T-cell (primary cell): ENCODE measurements around the gene VPS13D. TPM values are rescaled to one million over a fixed set of nuclear protein-coding genes. Genes with fewer than 3 reads are reported as not detected.

ENCODE experiments used
- ATAC-seq, 4 experiments: fragments of 200-7000 bp in 3 of 4; fragments of 150-1000 bp in 1 of 4; cut with Tn5 transposase; replicated peaks in 1 of 4; 1 replicate in 3 of 4; 2 replicates in 1 of 4; pipeline ENCODE4 v1.10.0; 2021; ENCODE audit warnings: moderate library complexity in 3 of 4, mild to moderate bottlenecking in 2 of 4, moderate number of reproducible peaks in 1 of 4
- CTCF ChIA-PET, 2 donors: fragments of 300-600 bp; sonication (Branson Sonifier 250); formaldehyde crosslinking; loops; one replicate each; lab custom pipeline; 2022; ENCODE audit warnings: antibody characterized with exemption in 2 of 2; lab: Charles Lee
- POLR2A ChIA-PET, 2 donors: fragments of 300-600 bp; sonication (Branson Sonifier 250); formaldehyde crosslinking; loops; one replicate each; lab custom pipeline; 2022; ENCODE audit warnings: antibody characterized with exemption in 2 of 2; lab: Charles Lee
- DNase-seq, 35 experiments: peaks; one replicate each; pipeline versions ENCODE4 v3.0.0 to v3.0.0-alpha.2; 2013 to 2023
- H3K27ac ChIP-seq: one replicate; pipeline ENCODE4 v1.5.1; 2013; ENCODE audit warnings: low read length
- H3K27me3 ChIP-seq, 2 experiments: replicated peaks in 1 of 2; 1 replicate in 1 of 2; 2 replicates in 1 of 2; pipeline versions ENCODE4 v1.6.1 to v1.7.0; 2013; ENCODE audit warnings: low read length in 1 of 2, mixed read lengths in 1 of 2; ENCODE audit not compliant: control insufficient read depth in 2 of 2, insufficient read depth in 2 of 2; ENCODE audit errors: extremely low read depth in 1 of 2
- H3K36me3 ChIP-seq, 2 donors: 1 replicate in 1 of 2; 2 replicates in 1 of 2; pipeline versions ENCODE4 v1.6.1 to v1.7.0; 2013; ENCODE audit warnings: low read length in 1 of 2; ENCODE audit not compliant: control insufficient read depth in 2 of 2, insufficient read depth in 1 of 2; ENCODE audit errors: extremely low read depth in 1 of 2
- H3K4me1 ChIP-seq, 2 experiments: 1 replicate in 1 of 2; 2 replicates in 1 of 2; pipeline versions ENCODE4 v1.6.1 to v1.7.0; 2013; ENCODE audit warnings: low read length in 2 of 2, mixed read lengths in 1 of 2; ENCODE audit not compliant: insufficient read depth in 2 of 2, control insufficient read depth in 1 of 2; ENCODE audit errors: extremely low read depth in 1 of 2
- H3K4me3 ChIP-seq, 2 donors: 1 replicate in 1 of 2; 2 replicates in 1 of 2; pipeline versions ENCODE4 v1.5.1 to v1.7.0; 2013; ENCODE audit warnings: mild to moderate bottlenecking in 2 of 2, low read length in 1 of 2, moderate library complexity in 1 of 2; ENCODE audit not compliant: control insufficient read depth in 1 of 2; ENCODE audit errors: extremely low read depth in 1 of 2
- H3K9me3 ChIP-seq: 2 replicates; pipeline ENCODE4 v1.7.0; 2013
- H3K27ac Mint-ChIP-seq, 2 donors: one replicate each; pipeline ENCODE4 v1.8.0; 2020 to 2021; ENCODE audit warnings: mild to moderate bottlenecking in 2 of 2, mixed read lengths in 2 of 2
- H3K27me3 Mint-ChIP-seq, 2 donors: one replicate each; pipeline ENCODE4 v1.8.0; 2021 to 2022; ENCODE audit warnings: mixed read lengths in 2 of 2
- H3K36me3 Mint-ChIP-seq: one replicate; pipeline ENCODE4 v1.8.0; 2021; ENCODE audit warnings: mixed read lengths
- H3K4me1 Mint-ChIP-seq, 3 donors: one replicate each; pipeline ENCODE4 v1.8.0; 2020 to 2022; ENCODE audit warnings: mixed read lengths in 3 of 3, mild to moderate bottlenecking in 1 of 3
- H3K4me3 Mint-ChIP-seq, 3 donors: one replicate each; pipeline ENCODE4 v1.8.0; 2020 to 2022; ENCODE audit warnings: mild to moderate bottlenecking in 3 of 3, mixed read lengths in 3 of 3, moderate library complexity in 3 of 3
- H3K9me3 Mint-ChIP-seq, 3 donors: one replicate each; pipeline ENCODE4 v1.8.0; 2020 to 2022; ENCODE audit warnings: mixed read lengths in 3 of 3
- WGBS: methylation state at CpG from one replicate; pipeline ENCODE4 v1.1.5; 2013; ENCODE audit warnings: missing lambda C conversion rate; ENCODE audit not compliant: insufficient coverage; 5-methylcytosine and 5-hydroxymethylcytosine counted together
- total RNA-seq, 35 experiments: library from RNA in 6 of 35; stranded (reverse) in 6 of 35; fragments of 120-200 nt in 1 of 35; gene quantifications; one replicate each; pipeline versions ENCODE4 v1.2.1 to v1.2.4 and lab custom pipeline; 2013 to 2026

Gene VPS13D
- total RNA-seq, 5 donors from 2014 or later (not counting 1 experiment from before 2014, with no cell fraction given) = 73.5 to 85.9 (median 75.8) TPM

DNA sequence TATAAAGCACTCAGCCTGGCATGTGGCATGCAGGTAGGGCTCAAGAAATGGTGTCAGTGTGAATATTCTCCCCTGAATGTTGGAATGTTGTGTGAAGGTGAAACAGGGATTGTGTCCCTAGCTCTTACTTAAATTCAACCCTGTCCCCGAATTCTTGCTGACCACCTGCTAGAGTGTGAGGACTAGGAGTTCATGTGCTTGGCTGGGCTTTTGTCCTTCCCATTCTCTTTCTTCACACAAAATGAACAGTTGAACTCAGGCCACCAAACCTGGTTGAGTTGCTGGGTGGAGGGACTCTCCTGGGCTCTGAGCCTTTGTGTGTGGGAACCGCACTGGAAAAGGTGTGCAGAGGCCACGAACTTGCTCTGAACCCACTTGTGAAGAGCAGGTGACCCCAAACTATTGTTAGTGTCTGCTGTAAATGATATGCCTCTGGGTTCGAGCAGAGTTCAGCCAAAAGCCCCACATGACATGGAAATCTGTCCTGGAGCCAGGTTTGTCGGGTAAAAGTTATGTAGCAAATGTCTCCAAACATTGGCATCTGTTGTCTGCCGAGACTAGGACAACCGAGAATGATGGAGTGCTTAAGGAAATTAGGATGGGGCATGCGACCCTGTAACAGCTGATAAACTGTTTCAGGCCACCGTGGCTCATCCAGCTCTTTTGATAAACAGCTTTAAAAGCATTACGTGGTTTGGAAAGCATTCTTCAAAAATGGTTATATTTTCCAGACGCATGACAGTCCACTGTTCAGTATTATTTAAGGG lies 243.9 kb downstream of the VPS13D start:
- peak overlapping the region; percentile 83 for H3K27ac ChIP-seq
- ChIA-PET CTCF (interaction anchor here (0.5 to 1.3 kb wide), 3 partner anchors 29 to 203 kb away, joined by 3 to 5 read pairs (median 4); no protein-coding TSS in a partner anchor), POLR2A (interaction anchor here (0.6 kb wide), 2 partner anchors 63 to 144 kb away, joined by 4 to 8 read pairs; partner anchors contain the start of gene DHRS3 (in 1 of the 2))
- peaks cover 68 to 83% of the 10 kb centered on the region in 2 experiments for H3K4me1 ChIP-seq
- H3K27me3 ChIP-seq = no peaks in the 10 kb centered on the region
- no peak for DNase-seq
- H3K27ac Mint-ChIP-seq = peak overlapping the region; percentile 97 to 99
- H3K4me3 ChIP-seq = no peak overlapping the region
- peaks cover 9% of the 10 kb centered on the region for H3K36me3 Mint-ChIP-seq
- peaks cover 84 to 91% (median 85%) of the 10 kb centered on the region in 3 donors for H3K4me1 Mint-ChIP-seq
- no peaks in the 10 kb centered on the region for H3K9me3 ChIP-seq
- ATAC-seq = no peak
- 82% methylated on average over 8 of the region's 11 CpGs for WGBS
- peak overlapping the region; percentile 61 to 70 (median 67) for H3K4me3 Mint-ChIP-seq
- H3K27me3 Mint-ChIP-seq = no peaks in the 10 kb centered on the region
- H3K36me3 ChIP-seq = no peaks in the 10 kb centered on the region
- no peaks in the 10 kb centered on the region for H3K9me3 Mint-ChIP-seq

DNA sequence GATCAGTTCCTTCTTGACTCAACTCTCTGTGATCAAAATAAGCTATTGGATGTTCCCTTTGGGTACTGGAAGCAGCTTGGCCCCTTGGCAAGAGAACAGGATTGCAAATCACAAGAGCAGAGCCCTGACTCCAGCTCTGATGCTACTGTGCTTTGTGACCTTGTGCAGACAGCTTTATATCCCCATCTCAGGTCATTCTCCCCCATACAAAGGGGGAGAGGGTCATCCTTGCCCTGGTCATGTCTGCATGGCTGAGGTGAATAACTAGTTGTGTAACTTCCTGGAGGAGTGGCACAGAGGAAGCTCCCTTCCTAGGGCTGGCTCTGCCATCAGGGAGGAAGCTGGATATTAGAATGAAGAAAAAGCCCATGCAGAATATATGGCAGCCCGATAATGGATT lies 245.3 kb downstream of the VPS13D start:
- H3K4me1 Mint-ChIP-seq = peaks cover 93 to 95% (median 94%) of the 10 kb centered on the region in 3 donors
- CTCF ChIA-PET = interaction anchor here in 1 of 2 donors (0.6 to 1.3 kb wide), 2 partner anchors 41 to 67 kb away, joined by 3 to 4 read pairs; no protein-coding TSS in a partner anchor
- peak overlapping the region in 1 of 2 donors; percentile 2 for H3K4me3 ChIP-seq
- H3K27ac Mint-ChIP-seq = peak overlapping the region; percentile 97 to 99
- peak overlapping the region in 1 of 3 donors; percentile 67 for H3K4me3 Mint-ChIP-seq
- H3K27me3 ChIP-seq = no peaks in the 10 kb centered on the region
- H3K9me3 ChIP-seq = no peaks in the 10 kb centered on the region
- DNase-seq (no peak), ATAC-seq (no peak)
- peaks cover 9% of the 10 kb centered on the region for H3K36me3 Mint-ChIP-seq
- H3K27ac ChIP-seq = peak overlapping the region; percentile 27
- H3K27me3 Mint-ChIP-seq = no peaks in the 10 kb centered on the region
- no peaks in the 10 kb centered on the region for H3K36me3 ChIP-seq
- H3K4me1 ChIP-seq = peaks cover 78 to 89% of the 10 kb centered on the region in 2 experiments
- WGBS = 83% methylated on average over 1 of the region's 1 CpG
- POLR2A ChIA-PET = interaction anchor here in 1 of 2 donors (0.8 kb wide), 1 partner anchor 76 kb away, joined by 4 read pairs; no protein-coding TSS in a partner anchor
- H3K9me3 Mint-ChIP-seq = no peaks in the 10 kb centered on the region

DNA sequence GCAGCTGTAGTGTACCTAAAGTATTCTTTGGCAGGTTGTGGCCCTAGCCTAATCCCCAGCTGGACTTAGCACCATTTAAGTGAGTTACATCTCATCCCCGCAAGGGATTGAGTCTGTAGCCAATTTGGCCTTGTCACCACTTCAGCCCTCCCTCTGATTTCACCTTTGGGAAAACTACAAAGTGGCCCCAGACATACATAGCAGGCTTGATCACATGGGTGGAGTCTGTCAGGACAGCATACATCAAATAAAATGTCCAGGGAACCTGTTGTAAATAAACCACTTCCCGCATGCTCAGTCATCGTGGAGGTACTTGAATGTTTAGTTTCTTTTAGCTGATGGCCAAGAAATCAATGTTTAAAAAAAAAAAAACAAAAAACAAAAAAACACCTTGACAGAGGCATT lies 245.7 kb downstream of the VPS13D start:
- no peaks in the 10 kb centered on the region for H3K9me3 ChIP-seq
- peaks cover 80 to 89% of the 10 kb centered on the region in 2 experiments for H3K4me1 ChIP-seq
- Mint-ChIP-seq H3K27me3 (no peaks in the 10 kb centered on the region), H3K4me3 (peak overlapping the region in 1 of 3 donors; percentile 5), H3K9me3 (no peaks in the 10 kb centered on the region), H3K27ac (peak overlapping the region; percentile 97 to 99), H3K36me3 (peaks cover 9% of the 10 kb centered on the region), H3K4me1 (peaks cover 96 to 97% (median 96%) of the 10 kb centered on the region in 3 donors)
- peak overlapping the region in 1 of 2 donors; percentile 2 for H3K4me3 ChIP-seq
- CTCF ChIA-PET = interaction anchor here in 1 of 2 donors (0.6 kb wide), 1 partner anchor 67 kb away, joined by 3 read pairs; no protein-coding TSS in a partner anchor
- DNase-seq (no peak), ATAC-seq (no peak)
- no peaks in the 10 kb centered on the region for H3K36me3 ChIP-seq
- POLR2A ChIA-PET = interaction anchor here in 1 of 2 donors (0.6 kb wide), 1 partner anchor 136 kb away, joined by 3 read pairs; no protein-coding TSS in a partner anchor
- peak overlapping the region; percentile 27 for H3K27ac ChIP-seq
- no peaks in the 10 kb centered on the region for H3K27me3 ChIP-seq
- 100% methylated on average over 1 of the region's 3 CpGs for WGBS

DNA sequence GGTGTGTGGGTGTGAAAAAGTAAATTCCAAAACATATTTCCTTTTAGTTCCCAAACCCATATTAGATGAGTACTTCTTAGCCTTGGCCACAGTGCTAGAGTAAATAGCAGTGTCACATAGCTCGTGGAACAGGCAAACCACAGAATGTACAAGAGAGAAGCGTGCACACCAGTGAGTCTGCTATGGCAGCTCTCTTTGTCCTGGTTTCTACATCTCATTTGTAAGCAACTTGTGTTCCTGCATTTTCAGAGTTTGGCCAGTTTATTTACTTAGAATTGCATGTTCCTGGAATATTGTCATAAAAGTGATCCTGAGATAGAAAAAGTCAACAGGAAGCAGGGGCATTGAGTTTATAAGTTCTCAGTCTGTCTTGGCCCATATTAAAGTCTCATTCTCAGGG lies 246.1 kb downstream of the VPS13D start:
- ChIA-PET CTCF (interaction anchor here in 1 of 2 donors (0.6 kb wide), 1 partner anchor 68 kb away, joined by 3 read pairs; no protein-coding TSS in a partner anchor), POLR2A (interaction anchor here (0.5 to 0.6 kb wide), 2 partner anchors 16 to 136 kb away, joined by 3 read pairs; no protein-coding TSS in a partner anchor)
- ATAC-seq = peak in 1 of 4 experiments; percentile 49
- H3K36me3 ChIP-seq = no peaks in the 10 kb centered on the region
- H3K27me3 Mint-ChIP-seq = no peaks in the 10 kb centered on the region
- H3K9me3 Mint-ChIP-seq = no peaks in the 10 kb centered on the region
- peak overlapping the region in 1 of 3 donors; percentile 10 for H3K4me3 Mint-ChIP-seq
- DNase-seq = peak in 1 of 35 experiments; percentile 37
- 33% methylated on average over 2 of the region's 2 CpGs for WGBS
- H3K4me1 Mint-ChIP-seq = peaks cover 99 to 100% (median 99%) of the 10 kb centered on the region in 3 donors
- H3K4me1 ChIP-seq = peaks cover 81 to 88% of the 10 kb centered on the region in 2 experiments
- H3K27ac Mint-ChIP-seq = peak overlapping the region; percentile 97 to 99
- H3K27me3 ChIP-seq = no peaks in the 10 kb centered on the region
- H3K9me3 ChIP-seq = no peaks in the 10 kb centered on the region
- peaks cover 9% of the 10 kb centered on the region for H3K36me3 Mint-ChIP-seq
- H3K4me3 ChIP-seq = no peak overlapping the region
- peak overlapping the region; percentile 27 for H3K27ac ChIP-seq

DNA sequence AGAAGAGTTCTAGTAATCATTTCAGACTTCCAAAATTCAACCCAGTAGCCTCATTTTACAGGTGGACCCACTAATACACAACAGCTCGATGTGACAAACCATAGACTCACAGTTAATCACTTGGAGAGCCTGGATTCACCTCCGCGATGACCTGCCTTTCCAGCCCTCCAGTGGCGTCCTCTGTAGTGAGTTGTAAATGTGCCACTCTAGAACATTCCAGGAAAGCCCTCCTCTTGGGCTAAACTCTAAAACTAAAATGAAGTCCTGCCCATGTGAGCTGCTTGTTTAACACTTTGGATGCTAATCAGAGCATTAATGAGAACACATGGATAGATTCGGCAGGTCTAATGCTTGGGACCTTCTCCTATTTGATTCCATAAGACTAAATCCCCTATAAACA lies 247.5 kb downstream of the VPS13D start:
- Mint-ChIP-seq H3K27me3 (no peaks in the 10 kb centered on the region), H3K9me3 (no peaks in the 10 kb centered on the region), H3K36me3 (peaks cover 11% of the 10 kb centered on the region), H3K4me1 (peaks cover 98 to 99% (median 99%) of the 10 kb centered on the region in 3 donors), H3K4me3 (peak overlapping the region in 1 of 3 donors; percentile 77), H3K27ac (peak overlapping the region; percentile 97 to 99)
- ChIA-PET POLR2A (no interaction called here), CTCF (no interaction called here)
- Histone ChIP-seq H3K9me3 (no peaks in the 10 kb centered on the region), H3K27ac (no peak overlapping the region), H3K27me3 (no peaks in the 10 kb centered on the region), H3K4me3 (no peak overlapping the region), H3K36me3 (no peaks in the 10 kb centered on the region), H3K4me1 (peaks cover 84 to 85% of the 10 kb centered on the region in 2 experiments)
- 100% methylated on average over 1 of the region's 5 CpGs for WGBS
- no peak for DNase-seq
- no peak for ATAC-seq
